ENCODE results near the gene LDLRAD2. TPM values are rescaled to one million over a fixed set of nuclear protein-coding genes. Genes with fewer than 3 reads are reported as not detected.

The LDLRAD2 gene
- total and polyA plus RNA-seq, 3 donors from 2014 or later, result 1.3 to 1.9 (median 1.9) TPM

- H3K27me3 ChIP-seq, result no peaks in the 10 kb centered on the region
- H3K36me3 ChIP-seq (ENCODE audit: low read depth, missing control alignments), result no peaks in the 10 kb centered on the region
- DNase-seq, result no peak
- no peaks in the 10 kb centered on the region for H3K9me3 ChIP-seq
- H3K4me1 ChIP-seq, result no peaks in the 10 kb centered on the region
- no peak overlapping the region for H3K27ac ChIP-seq
- intact Hi-C loops (cut with DNase I; ENCODE audit: low total_unique reads), result no loop called here
- no peak overlapping the region for H3K4me3 ChIP-seq
- 92 to 94% methylated on average over 12 to 23 of the region's 23 CpGs for WGBS, 2 donors
- TF ChIP-seq POLR2A (IDR thresholded peaks at IDR 0.05), result no peak
- TF ChIP-seq CTCF (IDR thresholded peaks at IDR 0.05), result no peak
Measured at GRCh38 chr1:21830792-21831453, 18.9 kb downstream of the LDLRAD2 start.

- H3K36me3 ChIP-seq (ENCODE audit: low read depth, missing control alignments), result no peaks in the 10 kb centered on the region
- H3K27ac ChIP-seq, result no peak overlapping the region
- H3K4me1 ChIP-seq, result no peaks in the 10 kb centered on the region
- no peak for TF ChIP-seq CTCF (IDR thresholded peaks at IDR 0.05)
- no peak for TF ChIP-seq POLR2A (IDR thresholded peaks at IDR 0.05)
- intact Hi-C loops (cut with DNase I; ENCODE audit: low total_unique reads), result no loop called here
- DNase-seq, result no peak
- H3K4me3 ChIP-seq, result no peak overlapping the region
- H3K27me3 ChIP-seq, result no peaks in the 10 kb centered on the region
- 92 to 95% methylated on average over 9 to 14 of the region's 14 CpGs for WGBS, 2 donors
- no peaks in the 10 kb centered on the region for H3K9me3 ChIP-seq
Measured at GRCh38 chr1:21831454-21831970, 19.4 kb downstream of the LDLRAD2 start.

- no peaks in the 10 kb centered on the region for H3K36me3 ChIP-seq (ENCODE audit: low read depth, missing control alignments)
- DNase-seq, result no peak
- no peak overlapping the region for H3K4me3 ChIP-seq
- H3K9me3 ChIP-seq, result no peaks in the 10 kb centered on the region
- H3K4me1 ChIP-seq, result no peaks in the 10 kb centered on the region
- TF ChIP-seq POLR2A (IDR thresholded peaks at IDR 0.05) (no peak), CTCF (IDR thresholded peaks at IDR 0.05) (no peak)
- intact Hi-C loops (cut with DNase I; ENCODE audit: low total_unique reads), result no loop called here
- no peak overlapping the region for H3K27ac ChIP-seq
- 90 to 93% methylated on average over 2 to 11 of the region's 11 CpGs for WGBS, 2 donors
- H3K27me3 ChIP-seq, result no peaks in the 10 kb centered on the region
Measured at GRCh38 chr1:21833392-21833976, 21.4 kb downstream of the LDLRAD2 start.

- no peak for DNase-seq
- no peak for TF ChIP-seq CTCF (IDR thresholded peaks at IDR 0.05)
- TF ChIP-seq POLR2A (IDR thresholded peaks at IDR 0.05), result no peak
- Histone ChIP-seq H3K9me3 (no peaks in the 10 kb centered on the region), H3K27me3 (no peaks in the 10 kb centered on the region), H3K36me3 (ENCODE audit: low read depth, missing control alignments) (no peaks in the 10 kb centered on the region), H3K4me1 (no peaks in the 10 kb centered on the region), H3K27ac (no peak overlapping the region), H3K4me3 (no peak overlapping the region)
- intact Hi-C loops (cut with DNase I; ENCODE audit: low total_unique reads), result no loop called here
- WGBS, 2 donors, result 94% methylated on average over 1 of the region's 1 CpG; no CpG with 5 or more reads in 1 of the 2 donors
Measured at GRCh38 chr1:21834094-21834493, 22.0 kb downstream of the LDLRAD2 start.

All from testis (tissue), 3 donors.